Activated CD4-positive, alpha-beta T cell treated with anti-CD3 and anti-CD28 coated beads, Interleukin-2, amount 10 ng/mL, durations not matched to agents 7 days and 5 days (primary cell): ENCODE measurements around the gene AZIN2. TPM values are rescaled to one million over a fixed set of nuclear protein-coding genes. Genes with fewer than 3 reads are reported as not detected.

ENCODE experiments used
- CTCF ChIA-PET: fragments of 350-600 bp; sonication (Branson Sonifier 250); formaldehyde crosslinking; loops from one replicate; lab custom pipeline; 2021; ENCODE audit warnings: antibody characterized with exemption; lab: Charles Lee
- POLR2A ChIA-PET: fragments of 350-600 bp; sonication (Branson Sonifier 250); formaldehyde crosslinking; loops from one replicate; lab custom pipeline; 2021; ENCODE audit warnings: antibody characterized with exemption; lab: Charles Lee
- DNase-seq: peaks from one replicate; pipeline ENCODE4 v3.0.0-alpha.2; 2020
- H3K27ac Mint-ChIP-seq: one replicate; pipeline ENCODE4 v1.8.0; 2021; ENCODE audit warnings: mild to moderate bottlenecking, moderate library complexity, mixed read lengths
- H3K27me3 Mint-ChIP-seq: one replicate; pipeline ENCODE4 v1.8.0; 2021; ENCODE audit warnings: mixed read lengths
- H3K36me3 Mint-ChIP-seq: one replicate; pipeline ENCODE4 v1.8.0; 2021; ENCODE audit warnings: low read depth, mixed read lengths
- H3K4me1 Mint-ChIP-seq: one replicate; pipeline ENCODE4 v1.8.0; 2021; ENCODE audit warnings: mixed read lengths
- H3K4me3 Mint-ChIP-seq: one replicate; pipeline ENCODE4 v1.8.0; 2021; ENCODE audit warnings: mild to moderate bottlenecking, moderate library complexity, mixed read lengths
- H3K9me3 Mint-ChIP-seq: one replicate; pipeline ENCODE4 v1.8.0; 2021; ENCODE audit warnings: mixed read lengths
- total RNA-seq, 2 experiments: library from RNA; stranded (reverse); gene quantifications; one replicate each; pipeline ENCODE4 v1.2.3, GENCODE V29; 2021

The AZIN2 gene
- total RNA-seq, 2 experiments from 2014 or later, result 4.1 to 5.5 TPM

DNA sequence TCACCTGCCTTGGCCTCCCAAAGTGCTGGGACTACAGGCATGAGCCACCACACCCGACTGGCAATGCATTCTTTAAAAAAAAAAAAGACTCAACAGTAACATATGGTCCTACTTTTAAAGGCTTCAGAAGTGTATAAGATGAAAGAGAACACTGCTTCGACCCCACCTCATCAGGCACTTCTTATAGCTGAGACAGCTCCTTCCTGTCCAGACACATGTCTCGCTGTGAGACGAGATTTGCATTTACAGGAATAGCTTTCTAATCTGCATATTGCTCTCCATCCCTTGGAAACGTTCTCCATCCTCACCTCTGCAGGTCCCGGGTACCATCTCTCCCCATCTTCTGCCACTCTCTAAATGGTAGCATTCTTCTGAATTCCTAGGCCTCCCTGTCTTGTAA is 6.7 kb downstream of the AZIN2 start:
- DNase-seq, result no peak
- Mint-ChIP-seq H3K4me3 (no peak overlapping the region), H3K9me3 (no peaks in the 10 kb centered on the region), H3K27me3 (peaks cover 7% of the 10 kb centered on the region), H3K27ac (peak overlapping the region; percentile 73), H3K4me1 (peaks cover 48% of the 10 kb centered on the region), H3K36me3 (no peaks in the 10 kb centered on the region)
- POLR2A ChIA-PET, result interaction anchor here (0.6 kb wide), 1 partner anchor 26 kb away, joined by 3 read pairs; no protein-coding TSS in a partner anchor
- CTCF ChIA-PET, result interaction anchor here (0.6 to 4.9 kb wide), 6 partner anchors 9 to 281 kb away, joined by 3 to 27 read pairs (median 6); no protein-coding TSS in a partner anchor

- Mint-ChIP-seq H3K4me1 (peaks cover 48% of the 10 kb centered on the region), H3K27me3 (peaks cover 3% of the 10 kb centered on the region), H3K27ac (peak overlapping the region; percentile 73), H3K4me3 (no peak overlapping the region), H3K9me3 (no peaks in the 10 kb centered on the region), H3K36me3 (no peaks in the 10 kb centered on the region)
- DNase-seq, result peak; percentile 35
- ChIA-PET CTCF (interaction anchor here (0.6 to 4.9 kb wide), 6 partner anchors 9 to 282 kb away, joined by 3 to 27 read pairs (median 6); no protein-coding TSS in a partner anchor), POLR2A (interaction anchor here (0.6 kb wide), 1 partner anchor 25 kb away, joined by 3 read pairs; no protein-coding TSS in a partner anchor)
Observed at GRCh38 chr1:33088119-33088906, 7.4 kb downstream of the AZIN2 start.

GRCh38 chr1:33089457-33089856 is 8.5 kb downstream of the AZIN2 start:
- ChIA-PET POLR2A (no interaction called here), CTCF (interaction anchor here (1.5 to 4.9 kb wide), 3 partner anchors 10 to 156 kb away, joined by 4 to 27 read pairs (median 8); no protein-coding TSS in a partner anchor)
- no peak for DNase-seq
- H3K27me3 Mint-ChIP-seq, result peaks cover 3% of the 10 kb centered on the region
- H3K36me3 Mint-ChIP-seq, result no peaks in the 10 kb centered on the region
- no peak overlapping the region for H3K4me3 Mint-ChIP-seq
- H3K9me3 Mint-ChIP-seq, result no peaks in the 10 kb centered on the region
- H3K4me1 Mint-ChIP-seq, result peaks cover 45% of the 10 kb centered on the region
- no peak overlapping the region for H3K27ac Mint-ChIP-seq

DNA sequence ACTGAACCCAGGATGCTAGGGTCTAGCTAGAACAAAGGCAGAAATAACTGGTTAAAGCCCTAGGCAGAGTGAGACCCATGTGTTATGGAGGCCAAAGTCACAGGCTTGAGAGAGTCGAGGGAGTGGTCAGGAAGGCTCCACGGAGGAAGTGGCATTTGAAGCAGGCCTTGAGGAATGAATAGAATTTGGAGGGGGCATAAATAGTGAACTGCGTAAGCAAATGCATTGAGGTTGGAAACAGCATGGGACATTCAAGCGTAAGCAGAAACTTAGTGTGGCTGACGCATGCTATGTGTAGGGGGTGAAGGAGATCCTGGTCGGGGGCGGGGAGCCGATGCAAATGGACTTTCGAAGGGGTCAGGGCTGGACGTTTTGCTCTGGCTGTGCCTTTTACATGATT is 11.5 kb downstream of the AZIN2 start:
- DNase-seq, result no peak
- CTCF ChIA-PET, result interaction anchor here (1.2 to 1.9 kb wide), 4 partner anchors 10 to 199 kb away, joined by 3 to 7 read pairs (median 4); no protein-coding TSS in a partner anchor
- POLR2A ChIA-PET, result no interaction called here
- Mint-ChIP-seq H3K27me3 (no peaks in the 10 kb centered on the region), H3K4me3 (no peak overlapping the region), H3K36me3 (peaks cover 6% of the 10 kb centered on the region), H3K4me1 (peaks cover 61% of the 10 kb centered on the region), H3K9me3 (no peaks in the 10 kb centered on the region), H3K27ac (no peak overlapping the region)

DNA sequence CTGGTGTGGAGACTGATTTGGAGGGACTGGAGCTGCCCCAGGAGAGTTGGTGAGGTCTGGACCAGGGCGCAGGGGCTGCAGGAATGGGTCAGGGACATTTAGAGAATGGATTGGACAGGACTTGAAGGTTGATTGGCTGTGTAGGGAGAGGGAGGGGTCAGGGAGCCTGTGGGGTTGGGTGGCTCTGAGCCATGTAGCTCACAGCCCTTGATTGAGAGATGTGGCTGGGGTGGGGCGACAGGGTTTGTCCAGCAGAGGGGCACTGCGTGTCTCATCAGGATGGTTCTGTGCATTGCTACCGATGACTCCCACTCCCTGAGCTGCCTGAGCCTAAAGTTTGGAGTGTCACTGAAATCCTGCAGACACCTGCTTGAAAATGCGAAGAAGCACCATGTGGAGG is 12.1 kb downstream of the AZIN2 start:
- H3K4me1 Mint-ChIP-seq, result peaks cover 61% of the 10 kb centered on the region
- H3K9me3 Mint-ChIP-seq, result no peaks in the 10 kb centered on the region
- ChIA-PET POLR2A (no interaction called here), CTCF (interaction anchor here (0.8 to 3.9 kb wide), 7 partner anchors 8 to 200 kb away, joined by 3 to 14 read pairs (median 7); no protein-coding TSS in a partner anchor)
- no peak for DNase-seq
- no peak overlapping the region for H3K27ac Mint-ChIP-seq
- H3K36me3 Mint-ChIP-seq, result peaks cover 8% of the 10 kb centered on the region
- no peaks in the 10 kb centered on the region for H3K27me3 Mint-ChIP-seq
- no peak overlapping the region for H3K4me3 Mint-ChIP-seq

GRCh38 chr1:33094486-33094885 is 13.5 kb downstream of the AZIN2 start:
- Mint-ChIP-seq H3K36me3 (peaks cover 8% of the 10 kb centered on the region), H3K27ac (no peak overlapping the region), H3K27me3 (no peaks in the 10 kb centered on the region), H3K4me3 (no peak overlapping the region), H3K4me1 (peaks cover 65% of the 10 kb centered on the region), H3K9me3 (no peaks in the 10 kb centered on the region)
- POLR2A ChIA-PET, result no interaction called here
- CTCF ChIA-PET, result interaction anchor here (1.4 to 3.9 kb wide), 3 partner anchors 17 to 43 kb away, joined by 3 to 14 read pairs (median 6); no protein-coding TSS in a partner anchor
- no peak for DNase-seq

GRCh38 chr1:33094971-33095604 is 14.1 kb downstream of the AZIN2 start:
- H3K36me3 Mint-ChIP-seq, result peaks cover 8% of the 10 kb centered on the region
- POLR2A ChIA-PET, result interaction anchor here (0.6 kb wide), 1 partner anchor 17 kb away, joined by 5 read pairs; no protein-coding TSS in a partner anchor

GRCh38 chr1:33096363-33097005 is 15.5 kb downstream of the AZIN2 start:
- H3K4me3 Mint-ChIP-seq, result no peak overlapping the region
- no peak for DNase-seq
- H3K36me3 Mint-ChIP-seq, result peaks cover 10% of the 10 kb centered on the region
- CTCF ChIA-PET, result interaction anchor here (0.6 to 4.9 kb wide), 6 partner anchors 9 to 315 kb away, joined by 3 to 27 read pairs (median 4); no protein-coding TSS in a partner anchor
- H3K9me3 Mint-ChIP-seq, result no peaks in the 10 kb centered on the region
- H3K27me3 Mint-ChIP-seq, result no peaks in the 10 kb centered on the region
- peaks cover 81% of the 10 kb centered on the region for H3K4me1 Mint-ChIP-seq
- peak overlapping the region; percentile 98 for H3K27ac Mint-ChIP-seq
- POLR2A ChIA-PET, result no interaction called here

More at GRCh38 chr1:33094971-33095604, 14.1 kb downstream of the AZIN2 start:
- Mint-ChIP-seq H3K27me3 (no peaks in the 10 kb centered on the region), H3K9me3 (no peaks in the 10 kb centered on the region), H3K4me3 (no peak overlapping the region), H3K4me1 (peaks cover 67% of the 10 kb centered on the region), H3K27ac (no peak overlapping the region)
- CTCF ChIA-PET, result interaction anchor here (0.9 to 3.9 kb wide), 7 partner anchors 9 to 244 kb away, joined by 3 to 14 read pairs (median 4); no protein-coding TSS in a partner anchor
- no peak for DNase-seq

GRCh38 chr1:33097137-33097611 is 16.2 kb downstream of the AZIN2 start:
- CTCF ChIA-PET, result interaction anchor here (1.1 to 4.9 kb wide), 2 partner anchors 9 to 13 kb away, joined by 4 to 27 read pairs; no protein-coding TSS in a partner anchor
- no peak overlapping the region for H3K4me3 Mint-ChIP-seq
- no peaks in the 10 kb centered on the region for H3K27me3 Mint-ChIP-seq
- peaks cover 11% of the 10 kb centered on the region for H3K36me3 Mint-ChIP-seq
- no peak for DNase-seq
- no peaks in the 10 kb centered on the region for H3K9me3 Mint-ChIP-seq
- H3K27ac Mint-ChIP-seq, result peak overlapping the region; percentile 98
- peaks cover 77% of the 10 kb centered on the region for H3K4me1 Mint-ChIP-seq
- POLR2A ChIA-PET, result no interaction called here

DNA sequence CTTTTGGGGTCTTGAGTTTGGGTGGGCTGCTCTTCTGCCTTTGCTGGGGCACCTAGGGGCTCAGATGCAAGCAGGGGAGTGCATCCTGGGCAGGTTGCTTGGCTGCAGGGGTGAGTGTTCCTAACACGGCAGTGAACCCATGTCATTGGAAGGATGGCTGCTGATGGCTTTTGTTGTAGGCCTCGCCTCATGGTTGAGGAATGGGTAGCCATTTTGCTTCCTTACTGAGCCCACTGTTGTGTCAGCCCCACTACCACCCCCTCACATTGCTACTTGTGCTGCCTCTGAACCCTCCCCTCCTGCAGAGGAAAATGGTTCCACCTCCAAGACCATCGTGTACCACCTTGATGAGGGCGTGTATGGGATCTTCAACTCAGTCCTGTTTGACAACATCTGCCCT is 16.8 kb downstream of the AZIN2 start:
- POLR2A ChIA-PET, result interaction anchor here (0.7 kb wide), 1 partner anchor 29 kb away, joined by 3 read pairs; no protein-coding TSS in a partner anchor
- DNase-seq, result no peak
- Mint-ChIP-seq H3K4me3 (peak overlapping the region; percentile 73), H3K9me3 (no peaks in the 10 kb centered on the region), H3K27ac (peak overlapping the region; percentile 98), H3K36me3 (peaks cover 17% of the 10 kb centered on the region), H3K27me3 (no peaks in the 10 kb centered on the region), H3K4me1 (peaks cover 77% of the 10 kb centered on the region)
- CTCF ChIA-PET, result interaction anchor here (0.9 to 4.9 kb wide), 4 partner anchors 10 to 369 kb away, joined by 3 to 27 read pairs (median 5); no protein-coding TSS in a partner anchor

DNA sequence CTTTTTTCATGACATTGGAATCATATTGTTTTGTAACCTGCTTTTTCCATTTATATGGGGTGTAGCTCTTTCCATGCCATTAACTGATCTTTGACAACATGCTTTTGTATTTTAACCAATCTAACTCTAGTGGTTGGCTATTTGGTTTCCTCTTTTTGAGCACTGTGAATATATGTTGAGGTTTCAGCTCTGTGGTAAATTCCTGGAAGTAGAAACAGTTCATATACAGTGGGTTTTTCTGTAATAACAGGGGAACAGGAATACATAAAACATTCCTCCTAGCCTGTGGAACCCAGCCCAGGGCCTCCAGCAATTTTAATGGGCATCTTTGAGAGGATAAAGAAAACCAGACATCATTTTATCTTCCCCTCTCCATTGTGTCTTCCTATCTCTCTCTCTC is 17.4 kb downstream of the AZIN2 start:
- CTCF ChIA-PET, result interaction anchor here (0.5 to 4.9 kb wide), 6 partner anchors 10 to 578 kb away, joined by 3 to 27 read pairs (median 4); no protein-coding TSS in a partner anchor
- H3K9me3 Mint-ChIP-seq, result no peaks in the 10 kb centered on the region
- H3K4me3 Mint-ChIP-seq, result peak overlapping the region; percentile 73
- POLR2A ChIA-PET, result interaction anchor here (0.7 kb wide), 1 partner anchor 29 kb away, joined by 3 read pairs; no protein-coding TSS in a partner anchor
- peaks cover 76% of the 10 kb centered on the region for H3K4me1 Mint-ChIP-seq
- no peaks in the 10 kb centered on the region for H3K27me3 Mint-ChIP-seq
- no peak for DNase-seq
- H3K36me3 Mint-ChIP-seq, result peaks cover 19% of the 10 kb centered on the region
- peak overlapping the region; percentile 98 for H3K27ac Mint-ChIP-seq
